Measurements from ENCODE around the gene RRM1.

The RRM1 gene

GRCh38 chr11:4084406-4085125, 10.0 kb upstream of the RRM1 start:
- TF ChIP-seq CTCF (IDR thresholded peaks at IDR 0.05) (no peak), ZFX (IDR thresholded peaks at IDR 0.05; ENCODE audit: borderline replicate concordance) (no peak)
- H3K27ac ChIP-seq = no peak overlapping the region

GRCh38 chr11:4085575-4085974, 9.0 kb upstream of the RRM1 start:
- TF ChIP-seq ZFX (IDR thresholded peaks at IDR 0.05; ENCODE audit: borderline replicate concordance) (no peak), CTCF (IDR thresholded peaks at IDR 0.05) (no peak)
- H3K27ac ChIP-seq = peak overlapping the region; percentile 46

GRCh38 chr11:4086575-4087353, 7.8 kb upstream of the RRM1 start:
- no peak for TF ChIP-seq ZFX (IDR thresholded peaks at IDR 0.05; ENCODE audit: borderline replicate concordance)
- TF ChIP-seq CTCF (IDR thresholded peaks at IDR 0.05) = no peak

GRCh38 chr11:4087551-4087950, 7.0 kb upstream of the RRM1 start:
- H3K27ac ChIP-seq = no peak overlapping the region
- TF ChIP-seq CTCF (IDR thresholded peaks at IDR 0.05) = no peak
- TF ChIP-seq ZFX (IDR thresholded peaks at IDR 0.05; ENCODE audit: borderline replicate concordance) = no peak

More at GRCh38 chr11:4086575-4087353, 7.8 kb upstream of the RRM1 start:
- peak overlapping the region; percentile 46 for H3K27ac ChIP-seq

- no peak for TF ChIP-seq ZFX (IDR thresholded peaks at IDR 0.05; ENCODE audit: borderline replicate concordance)
- no peak for TF ChIP-seq CTCF (IDR thresholded peaks at IDR 0.05)
Measured at GRCh38 chr11:4090258-4090657, 4.3 kb upstream of the RRM1 start.

GRCh38 chr11:4092026-4092425, 2.6 kb upstream of the RRM1 start:
- H3K27ac ChIP-seq = no peak overlapping the region
- no peak for TF ChIP-seq ZFX (IDR thresholded peaks at IDR 0.05; ENCODE audit: borderline replicate concordance)

More at GRCh38 chr11:4090258-4090657, 4.3 kb upstream of the RRM1 start:
- H3K27ac ChIP-seq = no peak overlapping the region

- TF ChIP-seq CTCF (IDR thresholded peaks at IDR 0.05) = no peak
- no peak for TF ChIP-seq ZFX (IDR thresholded peaks at IDR 0.05; ENCODE audit: borderline replicate concordance)
- H3K27ac ChIP-seq = peak overlapping the region; percentile 93
Measured at GRCh38 chr11:4093519-4094347, 866 bp upstream of the RRM1 start.
